Ammon's horn (tissue), 1 donor: ENCODE data around the gene IMMP2L.
"Not testable (repeated sequence)": the region's sequence is repeated elsewhere in the genome, so short reads cannot be mapped to it uniquely, and the experiment has no call there.

Source experiments
- DNase-seq: peaks from one replicate; pipeline ENCODE4 v3.0.0-alpha.2; 2016; ENCODE audit warnings: low spot score

The IMMP2L gene

DNA sequence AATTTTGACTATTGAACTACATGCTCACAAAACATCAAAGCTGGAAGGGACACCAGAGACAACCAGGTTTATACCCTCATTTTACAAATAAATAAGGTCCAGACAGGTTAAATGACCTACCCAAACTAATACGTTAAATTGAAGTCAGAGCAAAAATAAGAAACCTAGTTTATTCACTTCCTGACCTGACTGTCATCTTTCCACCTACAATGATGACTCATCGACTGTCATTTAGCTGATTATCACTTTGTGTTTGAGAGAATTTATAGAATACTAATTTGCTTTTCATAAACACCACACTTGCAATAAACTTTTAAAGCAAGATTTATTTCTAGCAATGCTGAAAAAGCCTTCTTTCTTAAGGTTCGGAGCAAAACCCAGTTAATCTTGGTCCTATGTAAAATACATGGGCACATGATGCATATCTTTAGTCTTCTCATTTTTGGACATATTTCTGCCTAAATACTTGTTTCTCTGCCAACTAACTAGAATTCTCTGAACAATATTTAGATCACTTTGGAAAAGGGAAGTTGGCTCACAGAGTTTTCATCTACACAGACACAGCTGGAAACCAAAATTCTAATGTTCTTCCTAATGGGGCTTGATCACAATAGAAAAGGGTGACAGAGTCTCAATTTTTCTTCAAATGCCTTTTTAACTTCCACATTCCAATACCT lies 488.1 kb downstream of the IMMP2L start:
- DNase-seq = no peak

DNA sequence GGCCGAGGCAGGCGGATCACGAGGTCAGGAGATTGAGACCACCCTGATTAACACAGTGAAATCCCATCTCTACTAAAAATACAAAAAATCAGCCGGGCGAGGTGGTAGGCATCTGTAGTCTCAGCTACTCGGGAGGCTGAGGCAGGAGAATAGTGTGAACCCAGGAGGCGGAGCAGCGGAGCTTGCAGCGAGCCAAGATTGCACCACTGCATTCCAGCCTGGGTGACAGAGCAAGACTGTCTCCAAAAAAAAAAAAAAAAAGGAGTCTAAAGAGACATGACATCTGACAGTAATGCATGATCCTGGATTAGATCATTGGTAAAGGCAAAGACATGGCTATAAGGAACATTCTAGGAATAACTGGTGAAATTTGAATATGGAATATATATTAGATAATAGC lies 489.6 kb downstream of the IMMP2L start:
- not testable (repeated sequence) for DNase-seq

DNA sequence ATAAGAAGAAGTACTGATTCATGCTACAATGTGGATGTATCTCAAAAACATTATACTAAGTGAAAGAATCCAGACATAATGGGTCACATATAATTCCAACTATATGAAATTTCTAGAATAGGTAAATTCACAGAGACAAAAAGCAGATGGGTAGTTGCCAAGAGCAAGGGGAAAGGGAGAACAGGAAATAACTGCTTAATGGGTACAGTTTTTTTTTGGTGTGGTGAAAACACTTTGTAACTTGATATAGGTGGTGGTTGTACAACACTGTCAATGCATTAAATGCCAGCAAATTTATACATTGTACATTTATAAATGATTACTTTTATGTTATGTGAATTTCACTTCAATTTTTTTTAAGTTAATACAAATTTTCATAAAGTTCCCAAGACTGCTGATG lies 490.7 kb downstream of the IMMP2L start:
- no peak for DNase-seq

DNA sequence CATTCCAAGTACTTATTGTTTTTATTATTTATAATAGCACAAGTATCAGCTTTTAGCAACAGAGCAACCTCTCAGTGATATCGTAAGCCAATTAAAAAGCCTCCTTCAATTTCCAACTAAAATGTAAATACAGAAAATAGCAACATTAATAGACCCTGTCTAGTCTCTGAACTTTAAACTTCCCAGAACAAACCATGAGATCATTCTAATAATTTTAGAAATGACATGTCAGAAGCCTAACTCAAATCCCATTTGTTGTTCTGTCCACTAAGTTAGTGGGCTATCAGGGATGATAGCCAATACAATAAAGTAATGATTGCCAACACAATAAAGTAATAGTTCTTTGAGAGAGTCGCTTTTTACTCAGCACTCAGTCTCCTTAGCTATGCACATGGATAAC lies 493.7 kb downstream of the IMMP2L start:
- no peak for DNase-seq

DNA sequence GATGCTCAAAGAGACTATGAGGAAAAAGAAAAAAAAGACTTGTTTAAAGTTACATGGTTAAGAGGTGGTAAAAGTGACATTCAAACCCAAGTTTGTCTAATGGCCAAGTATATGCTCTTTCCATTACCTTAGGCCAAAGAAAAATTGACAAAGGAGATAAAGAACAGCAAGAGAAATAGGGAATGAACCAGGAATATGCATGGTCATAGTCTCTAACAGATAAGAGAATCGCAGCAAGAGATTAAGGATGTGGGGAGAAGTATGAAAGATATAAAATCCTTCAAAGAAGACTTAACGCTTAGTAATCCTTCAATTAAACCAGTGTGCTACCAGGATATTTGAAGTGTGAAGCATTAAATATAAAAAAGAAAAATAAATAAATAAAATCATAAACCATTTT lies 494.6 kb downstream of the IMMP2L start:
- DNase-seq = no peak

DNA sequence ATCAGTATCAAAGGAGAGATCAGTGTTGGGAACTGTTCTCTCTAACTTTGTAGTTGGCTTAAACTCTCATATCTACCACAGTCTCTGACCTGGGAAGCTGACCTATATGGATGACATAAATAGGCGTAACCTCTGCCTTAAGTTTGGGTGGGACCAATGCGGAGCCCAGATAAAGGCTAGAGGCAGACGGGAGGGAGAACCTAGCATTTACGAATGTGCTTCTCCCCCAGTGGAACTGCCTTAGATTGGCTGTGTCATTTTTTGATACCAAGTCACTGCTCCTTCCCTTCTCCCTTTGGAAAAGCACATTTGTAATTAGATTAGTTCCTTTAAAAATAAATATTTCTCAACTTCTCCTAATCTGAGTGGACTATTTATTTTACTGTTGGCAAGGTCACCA lies 495.0 kb downstream of the IMMP2L start:
- DNase-seq = no peak

DNA sequence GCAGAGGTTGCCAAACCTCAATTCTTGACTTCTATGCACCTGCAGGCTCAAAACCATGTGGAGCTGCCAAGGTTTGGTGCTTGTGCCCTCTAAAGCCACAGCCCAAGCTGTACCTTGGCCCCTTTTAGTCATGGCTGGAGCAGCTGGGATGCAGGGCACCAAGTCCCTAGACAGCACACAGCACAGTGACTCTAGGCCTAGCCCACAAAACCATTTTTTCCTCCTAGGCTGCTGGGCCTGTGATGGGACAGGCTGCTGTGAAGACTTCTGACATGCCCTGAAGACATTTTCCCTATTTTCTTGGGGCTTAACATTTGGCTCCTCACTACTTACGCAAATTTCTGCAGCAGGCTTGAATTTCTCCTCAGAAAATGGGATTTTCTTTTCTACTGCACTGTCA lies 499.1 kb downstream of the IMMP2L start:
- no peak for DNase-seq

DNA sequence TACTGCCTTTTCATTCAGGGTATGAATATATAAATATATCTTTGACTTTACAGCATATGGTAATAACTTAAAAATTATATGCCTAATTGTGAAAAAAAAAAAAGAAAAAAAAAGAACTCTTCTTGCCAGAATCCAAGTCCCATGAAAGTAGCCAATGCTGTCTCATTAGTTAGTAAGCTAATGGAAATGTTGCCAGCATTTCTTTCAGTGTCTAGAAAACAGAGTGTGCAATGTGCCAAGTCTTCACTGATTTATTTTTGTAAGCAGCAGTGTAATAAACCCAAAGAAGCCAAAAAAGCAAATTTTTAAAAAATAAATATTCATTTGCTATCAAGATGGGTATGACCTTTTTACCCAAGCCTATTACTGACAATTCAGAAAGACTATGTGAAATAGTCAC lies 502.5 kb downstream of the IMMP2L start:
- DNase-seq = peak; percentile 33

DNA sequence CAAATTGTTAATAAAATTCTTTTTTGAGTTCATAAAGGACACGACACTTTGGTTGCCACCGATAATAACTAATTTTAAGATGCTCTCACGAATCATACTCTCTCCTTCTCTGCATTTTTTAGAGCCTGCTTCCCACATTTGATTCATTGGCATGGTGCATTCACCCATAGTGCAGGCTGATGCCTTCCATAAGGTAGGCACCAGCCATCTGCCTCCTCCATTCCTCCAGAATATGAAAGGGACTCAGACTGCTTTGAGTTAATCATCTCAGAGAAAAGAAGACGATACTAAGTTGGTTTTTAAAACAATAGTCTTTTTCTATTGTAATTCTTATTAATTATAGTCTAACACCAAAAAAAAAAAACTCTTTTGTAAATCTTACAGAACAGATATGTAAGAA lies 505.2 kb downstream of the IMMP2L start:
- DNase-seq = no peak

DNA sequence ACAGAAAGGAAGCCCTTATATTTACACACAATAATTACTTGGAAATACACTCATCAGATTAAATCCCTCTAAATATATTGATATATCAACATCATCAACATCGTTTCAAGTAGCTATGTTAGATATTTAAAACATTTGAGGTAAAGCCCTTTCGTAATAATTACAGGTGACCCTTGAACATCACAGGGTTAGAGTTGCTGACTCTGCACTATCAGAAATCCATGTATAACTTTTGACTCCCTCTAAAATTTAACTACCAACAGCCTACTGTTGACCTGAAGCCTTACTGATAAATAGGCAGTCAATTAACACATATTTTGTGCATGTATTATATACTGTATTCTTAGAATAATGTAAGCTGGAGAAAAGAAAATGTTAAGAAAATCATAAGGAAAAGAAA lies 505.9 kb downstream of the IMMP2L start:
- no peak for DNase-seq

DNA sequence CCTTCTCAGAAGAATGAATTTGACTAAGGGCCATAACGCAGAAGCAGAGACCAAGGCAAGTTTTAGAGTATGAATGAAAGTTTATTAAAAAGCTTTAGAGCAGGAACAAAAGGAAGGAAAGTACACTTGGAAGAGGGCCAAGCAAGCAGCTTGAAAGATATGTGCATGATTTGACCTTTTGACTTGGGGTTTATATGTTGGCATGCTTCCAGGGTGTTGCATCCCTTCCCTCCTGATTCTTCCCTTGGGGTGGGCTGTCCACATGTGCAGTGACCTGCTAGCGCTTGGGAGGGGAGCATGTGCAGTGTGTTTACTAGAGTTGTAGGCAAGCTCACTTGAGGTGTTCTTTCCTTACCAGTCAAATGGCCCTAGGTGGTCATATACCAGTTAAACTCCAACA lies 509.3 kb downstream of the IMMP2L start:
- DNase-seq = no peak

DNA sequence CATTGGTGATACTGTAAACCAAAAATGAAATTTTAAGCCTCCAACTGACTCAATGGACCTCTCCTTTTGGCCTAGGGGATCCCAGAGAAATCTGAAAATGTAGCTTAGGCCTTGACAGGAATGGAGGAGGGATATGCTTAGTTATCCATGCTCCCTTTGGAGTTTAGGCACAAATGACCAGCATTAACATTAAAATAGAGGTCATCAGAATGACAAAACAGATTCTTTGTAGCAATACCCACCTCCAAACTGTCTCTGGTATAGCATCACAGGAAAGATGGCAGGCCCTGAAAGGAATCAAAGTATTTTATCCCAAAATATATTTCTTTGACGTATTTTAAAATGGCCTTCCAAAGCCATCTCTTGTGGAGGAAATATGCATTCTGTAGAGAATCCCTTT lies 510.5 kb downstream of the IMMP2L start:
- no peak for DNase-seq

DNA sequence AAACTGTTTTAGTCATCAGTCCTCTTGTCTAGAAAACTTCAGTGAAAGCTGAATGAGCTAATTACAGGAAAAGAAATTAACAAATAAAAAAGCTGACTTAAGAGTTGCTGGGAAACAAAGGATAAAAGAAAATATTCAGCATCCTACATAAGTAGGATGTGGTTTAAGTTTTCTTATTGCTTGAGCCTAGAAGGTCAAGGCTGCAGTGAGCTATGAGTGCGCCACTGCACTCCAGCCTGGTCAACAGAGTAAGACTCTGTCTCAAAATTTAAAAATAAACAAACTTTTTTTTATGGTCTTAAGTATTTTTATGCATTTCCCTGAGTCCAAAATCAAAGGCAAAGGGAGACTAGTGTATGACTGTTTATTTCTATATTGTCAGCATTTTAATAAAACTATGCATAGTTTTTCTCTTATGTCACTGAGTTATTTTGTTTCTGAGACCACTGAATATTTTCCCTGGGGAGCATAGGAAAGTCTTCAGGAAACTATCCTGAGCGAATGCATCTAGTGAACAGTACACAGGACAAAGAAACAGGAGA lies 511.3 kb downstream of the IMMP2L start:
- DNase-seq = no peak

DNA sequence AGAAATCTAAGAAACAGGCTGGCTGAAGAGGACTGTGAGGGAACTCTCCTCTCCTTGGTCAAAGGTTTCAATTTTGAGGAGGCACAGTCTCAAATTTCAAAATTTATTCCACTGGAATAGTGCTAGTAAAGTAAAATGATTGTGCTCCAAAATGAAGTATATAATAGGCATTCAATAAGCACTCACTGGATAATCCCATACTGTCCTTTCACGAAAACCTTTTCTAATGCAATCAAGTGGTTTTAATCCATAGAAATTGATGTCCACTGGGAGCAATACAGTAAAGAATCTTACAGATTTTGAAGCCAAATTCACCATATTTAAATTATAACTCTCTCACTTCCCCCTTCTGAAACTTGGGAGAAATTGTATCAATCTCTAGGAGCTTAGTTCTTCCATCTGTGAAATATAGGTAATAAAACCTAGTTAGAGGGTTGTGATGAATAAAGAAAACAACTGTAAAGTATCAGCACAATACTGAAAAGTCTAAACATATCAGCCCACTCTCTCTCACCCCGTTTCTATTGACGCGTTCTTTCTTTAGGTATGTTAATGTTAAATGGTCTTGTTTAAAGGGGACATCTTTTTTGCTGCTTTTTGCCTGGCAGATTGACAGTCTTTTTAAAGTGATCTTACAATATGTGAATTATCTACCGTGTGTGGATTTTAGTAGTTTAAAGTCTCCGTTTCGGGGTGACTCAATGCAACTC lies 512.2 kb downstream of the IMMP2L start:
- DNase-seq = no peak

DNA sequence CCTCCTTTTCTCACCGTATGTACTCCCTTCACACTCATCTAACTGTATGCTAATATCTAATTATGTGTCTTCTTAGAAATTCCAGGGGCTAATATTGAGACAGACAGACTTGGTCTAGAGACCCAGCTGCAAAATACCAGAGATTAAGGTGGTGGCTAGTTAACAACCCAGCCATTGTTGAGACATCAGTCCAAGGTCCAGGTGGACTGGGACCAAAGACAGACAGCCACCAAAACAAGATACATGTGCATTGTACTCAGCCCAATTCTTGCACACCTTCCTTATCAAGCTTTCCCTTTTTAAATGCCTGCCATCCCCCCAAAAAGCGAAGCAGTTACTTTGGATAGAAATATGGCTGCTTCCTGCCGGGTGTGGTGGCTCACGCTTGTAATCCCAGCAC lies 514.7 kb downstream of the IMMP2L start:
- no peak for DNase-seq

DNA sequence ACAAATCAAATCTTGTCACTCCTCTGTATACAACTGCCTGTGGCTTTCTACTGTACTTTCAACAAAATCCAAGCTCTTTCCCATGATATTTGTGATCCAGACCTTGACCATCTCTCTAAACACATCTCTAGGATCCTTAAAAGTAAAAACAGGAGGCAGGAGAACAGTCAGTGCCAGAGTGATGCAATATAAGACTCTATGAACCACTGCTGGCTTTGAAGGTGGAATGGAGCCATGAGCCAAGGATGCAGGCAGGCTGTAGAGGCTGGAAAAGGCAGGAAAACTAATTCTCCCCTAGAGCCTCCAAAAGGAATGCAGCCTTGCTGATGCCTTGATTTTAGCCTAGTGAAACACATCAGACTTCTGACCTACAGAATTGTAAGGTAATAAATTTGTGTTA lies 516.8 kb downstream of the IMMP2L start:
- DNase-seq = no peak

DNA sequence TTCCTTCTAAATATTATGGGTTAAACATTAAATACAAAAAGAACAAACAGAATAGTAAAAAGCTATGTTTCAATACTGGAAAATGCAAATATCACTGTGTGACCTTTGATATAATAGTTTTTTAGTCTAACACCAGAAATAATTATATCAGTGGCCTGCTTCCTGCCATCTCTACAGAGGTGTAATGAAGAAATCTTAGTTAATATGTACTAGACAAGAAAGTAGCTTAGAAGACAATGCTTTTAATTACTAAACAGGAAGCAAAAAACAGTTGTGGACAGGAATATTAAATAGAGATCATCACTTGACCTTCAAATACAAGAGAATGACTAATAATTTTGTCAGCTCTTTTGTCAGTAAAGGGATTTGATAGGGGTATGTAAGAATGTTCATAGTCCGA lies 518.7 kb downstream of the IMMP2L start:
- no peak for DNase-seq

DNA sequence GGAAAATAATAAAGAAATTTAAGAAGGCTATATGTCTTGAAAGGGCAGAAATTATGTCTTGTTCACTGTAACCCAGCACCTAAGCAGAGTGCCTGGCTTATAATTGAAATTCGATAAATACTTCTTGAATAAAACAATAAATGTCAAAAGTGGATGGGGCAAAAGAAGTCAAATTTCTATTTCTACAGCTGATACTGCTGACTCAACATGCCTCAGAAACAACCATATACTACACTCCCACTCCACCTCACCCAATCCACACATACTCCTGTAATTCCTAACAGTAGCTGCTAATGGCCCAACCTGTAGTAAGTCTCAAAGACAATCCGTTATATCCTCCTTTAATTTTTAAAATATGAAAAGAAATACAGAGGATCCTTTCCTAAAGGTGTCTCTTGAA lies 519.5 kb downstream of the IMMP2L start:
- DNase-seq = no peak

DNA sequence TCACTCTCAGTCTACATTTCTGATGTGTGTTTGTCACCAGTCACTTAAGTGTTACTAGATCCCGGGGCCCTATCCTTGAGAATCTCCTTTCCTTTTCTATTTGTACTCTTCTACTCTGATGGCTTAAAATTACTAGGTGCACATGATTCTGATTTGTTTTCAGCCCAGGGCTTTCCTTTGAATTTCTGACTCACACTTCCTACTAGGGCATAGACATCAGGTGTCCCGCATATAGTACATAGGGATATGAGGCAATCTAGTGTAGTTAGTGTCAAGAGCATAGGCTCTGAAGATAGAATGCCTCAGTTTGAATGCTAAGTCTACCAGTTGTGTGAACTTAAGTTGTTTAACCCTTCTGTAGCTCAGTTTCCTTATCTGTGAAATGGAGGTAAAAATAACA lies 520.7 kb downstream of the IMMP2L start:
- DNase-seq = no peak

DNA sequence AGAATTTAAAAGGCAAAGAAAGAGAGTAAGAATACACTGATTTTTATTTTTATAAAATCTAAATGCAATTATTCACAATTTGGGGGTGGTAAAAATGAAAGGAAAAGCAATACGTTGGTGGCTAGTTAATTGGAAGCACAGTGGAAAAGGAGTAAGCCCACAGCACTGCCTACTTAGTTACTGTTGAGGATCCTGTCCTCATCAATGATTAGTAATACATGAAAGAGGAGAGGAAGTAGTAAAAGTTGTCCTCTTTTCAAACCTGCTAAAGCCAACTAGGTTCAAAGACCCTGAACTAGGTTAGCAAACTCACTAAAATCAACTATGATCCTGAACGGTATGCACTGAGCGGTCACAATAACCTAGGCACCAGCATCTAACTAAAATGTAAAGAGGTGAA lies 524.1 kb downstream of the IMMP2L start:
- no peak for DNase-seq

DNA sequence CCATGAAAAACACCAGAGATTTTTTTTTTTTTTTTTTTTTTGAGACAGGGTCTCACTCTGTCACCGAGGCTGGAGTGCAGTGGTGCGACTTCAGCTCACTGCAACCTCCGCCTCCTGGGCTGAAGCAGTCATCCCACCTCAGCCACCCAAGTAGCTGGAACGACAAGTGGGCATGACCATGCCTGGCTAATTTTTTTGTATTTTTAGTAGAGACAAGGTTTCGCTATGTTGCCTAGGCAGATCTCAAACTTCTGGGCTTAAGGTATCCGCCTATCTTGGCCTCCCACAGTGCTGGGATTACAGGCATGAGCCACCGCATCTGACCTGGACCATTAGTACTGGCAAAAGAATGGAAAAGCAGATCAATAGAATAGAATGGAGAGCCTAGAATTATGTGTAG lies 530.4 kb downstream of the IMMP2L start:
- no peak for DNase-seq

DNA sequence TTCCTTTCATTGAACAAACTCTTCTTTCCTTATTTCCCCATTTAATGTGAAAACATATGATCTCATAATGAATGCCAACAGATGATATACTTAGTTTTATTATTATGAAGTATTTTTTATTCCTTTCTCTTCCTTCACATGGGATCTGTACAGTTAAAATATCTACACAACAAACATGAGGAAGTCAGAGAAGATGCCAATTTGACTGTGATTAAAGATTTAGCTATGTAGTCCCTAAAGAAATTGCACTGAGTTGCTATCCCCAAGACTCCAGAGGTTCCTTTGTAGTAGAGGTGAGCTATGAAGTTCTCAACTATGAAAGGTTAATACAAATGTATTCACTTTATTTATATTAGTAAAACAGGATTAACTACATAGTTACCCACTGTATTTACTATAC lies 532.0 kb downstream of the IMMP2L start:
- no peak for DNase-seq

DNA sequence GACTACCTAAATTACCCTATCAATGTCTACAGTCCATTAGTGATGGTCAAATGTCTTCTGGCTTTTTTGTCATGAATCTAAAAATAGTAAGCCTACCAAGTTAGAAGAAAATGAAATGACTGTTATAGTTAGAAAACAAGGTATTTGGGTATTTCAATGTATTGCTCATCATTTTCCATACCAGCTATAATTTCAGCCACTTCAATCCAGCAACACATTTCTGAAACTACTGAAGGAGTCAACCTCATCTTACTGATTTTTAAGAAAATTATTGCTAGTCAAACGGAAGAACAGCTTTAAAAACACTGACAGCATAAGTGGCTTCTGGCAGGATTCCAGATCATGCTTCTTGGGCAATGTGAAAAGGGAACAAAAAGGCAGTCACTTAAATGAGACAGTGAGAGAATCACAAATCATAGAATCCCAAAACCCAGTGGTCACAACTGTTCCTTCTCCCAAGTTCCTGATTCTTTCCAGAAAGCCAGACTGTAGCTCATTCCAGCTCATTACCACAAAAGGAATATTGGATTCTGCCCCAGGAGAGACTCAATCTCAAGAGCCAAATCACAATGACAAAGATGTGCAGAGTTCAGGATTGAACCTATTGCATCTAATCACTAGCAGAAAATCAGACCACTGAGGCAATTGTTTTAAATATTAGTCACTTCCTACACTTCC lies 532.6 kb downstream of the IMMP2L start:
- DNase-seq = peak; percentile 57
